ENCODE measurements around the gene CHURC1. TPM values are rescaled to one million over a fixed set of nuclear protein-coding genes. Genes with fewer than 3 reads are reported as not detected.
A peak's percentile ranks its signal among the peaks of the same experiment; 100 is the strongest.

CHURC1 gene
- total RNA-seq, 1 donor from 2014 or later: 40.0 TPM

DNA sequence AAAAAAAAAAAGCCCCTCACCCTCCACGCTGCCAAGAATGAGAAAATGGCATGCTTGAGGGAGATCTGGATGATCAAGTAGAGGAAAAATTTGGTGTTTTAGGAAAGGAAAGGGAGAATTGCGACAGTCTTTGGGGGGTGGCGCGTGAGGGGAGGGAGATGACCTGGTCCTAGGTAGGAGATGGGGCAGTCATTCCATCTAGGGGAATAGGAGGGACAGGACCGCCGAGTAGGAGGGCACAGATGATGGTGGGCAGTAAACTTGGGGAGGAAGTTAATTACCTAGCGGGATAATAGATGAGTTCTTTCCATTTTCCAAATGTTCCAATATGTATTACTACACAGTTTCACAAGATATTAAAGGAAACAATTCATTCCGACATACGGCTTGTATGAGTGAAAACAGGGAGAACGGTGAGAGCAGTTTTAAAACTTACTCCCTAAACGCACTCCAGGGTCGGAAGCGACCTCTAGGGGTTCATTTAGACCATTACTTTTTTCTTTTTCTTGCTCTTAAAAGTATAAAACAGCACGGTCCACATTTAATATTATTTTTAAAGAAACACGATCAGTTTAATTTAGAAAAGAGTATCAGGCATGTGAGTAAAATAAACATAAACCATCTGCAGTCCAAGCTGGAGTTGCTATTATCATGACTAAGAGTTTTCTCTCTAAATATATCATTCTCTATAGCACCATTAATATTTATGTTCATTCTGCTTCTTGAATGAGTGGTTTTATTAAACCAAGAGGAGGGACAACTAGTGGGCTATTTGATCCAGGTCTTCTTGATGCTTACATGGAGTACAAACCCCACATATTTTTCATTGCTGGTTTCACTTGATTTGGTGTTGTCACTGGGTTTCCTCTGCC lies 69.4 kb downstream of the CHURC1 start:
- peaks cover 9% of the 10 kb centered on the region for H3K27me3 Mint-ChIP-seq
- TF ChIP-seq, protein P1, sequence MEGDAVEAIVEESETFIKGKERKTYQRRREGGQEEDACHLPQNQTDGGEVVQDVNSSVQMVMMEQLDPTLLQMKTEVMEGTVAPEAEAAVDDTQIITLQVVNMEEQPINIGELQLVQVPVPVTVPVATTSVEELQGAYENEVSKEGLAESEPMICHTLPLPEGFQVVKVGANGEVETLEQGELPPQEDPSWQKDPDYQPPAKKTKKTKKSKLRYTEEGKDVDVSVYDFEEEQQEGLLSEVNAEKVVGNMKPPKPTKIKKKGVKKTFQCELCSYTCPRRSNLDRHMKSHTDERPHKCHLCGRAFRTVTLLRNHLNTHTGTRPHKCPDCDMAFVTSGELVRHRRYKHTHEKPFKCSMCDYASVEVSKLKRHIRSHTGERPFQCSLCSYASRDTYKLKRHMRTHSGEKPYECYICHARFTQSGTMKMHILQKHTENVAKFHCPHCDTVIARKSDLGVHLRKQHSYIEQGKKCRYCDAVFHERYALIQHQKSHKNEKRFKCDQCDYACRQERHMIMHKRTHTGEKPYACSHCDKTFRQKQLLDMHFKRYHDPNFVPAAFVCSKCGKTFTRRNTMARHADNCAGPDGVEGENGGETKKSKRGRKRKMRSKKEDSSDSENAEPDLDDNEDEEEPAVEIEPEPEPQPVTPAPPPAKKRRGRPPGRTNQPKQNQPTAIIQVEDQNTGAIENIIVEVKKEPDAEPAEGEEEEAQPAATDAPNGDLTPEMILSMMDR (conservative IDR thresholded peaks at IDR 0.05): peak; percentile 82

More for the DNA sequence above, 69.4 kb downstream of the CHURC1 start:
- H3K4me3 Mint-ChIP-seq: peak overlapping the region; percentile 82
- no peaks in the 10 kb centered on the region for H3K9me3 Mint-ChIP-seq
- peaks cover under 1% of the 10 kb centered on the region for H3K36me3 Mint-ChIP-seq
- peaks cover 16% of the 10 kb centered on the region for H3K4me1 Mint-ChIP-seq (ENCODE audit: unreplicated experiment)
- H3K27ac Mint-ChIP-seq: peak overlapping the region; percentile 61
- DNase-seq (ENCODE audit: extremely low spot score, unreplicated experiment): no peak

Other genes with a start within 250 kb of the CHURC1 start
- 64.7 and 83.9 TPM in 2 replicates for gene PLEKHG3, start 210.0 kb upstream of the CHURC1 start, total RNA-seq (ENCODE audit: low replicate concordance)
- 3.8 and 5.0 TPM in 2 replicates for gene SPTB, start 34.5 kb upstream of the CHURC1 start, total RNA-seq (ENCODE audit: low replicate concordance)
- gene GPX2, start 28.3 kb downstream of the CHURC1 start, total RNA-seq (ENCODE audit: low replicate concordance): 39.2 and 69.7 TPM in 2 replicates
- 31.4 and 55.6 TPM in 2 replicates for gene RAB15, start 57.9 kb downstream of the CHURC1 start, total RNA-seq (ENCODE audit: low replicate concordance)
- gene FNTB, start 72.4 kb downstream of the CHURC1 start, total RNA-seq (ENCODE audit: low replicate concordance): 30.1 and 31.2 TPM in 2 replicates
- 97.0 and 147 TPM in 2 replicates for gene MAX, start 188.1 kb downstream of the CHURC1 start, total RNA-seq (ENCODE audit: low replicate concordance)